A673 (cell line): ENCODE data around the gene EGFL8. TPM values are rescaled to one million over a fixed set of nuclear protein-coding genes. Genes with fewer than 3 reads are reported as not detected.

Source experiments
- BruUV-seq: library from RNA; stranded (reverse); fragments of 400-500 nt; replicated peaks from 2 replicates; lab custom pipeline; 2021; lab: Mats Ljungman, UMichigan
- CTCF ChIA-PET: fragments of 300-600 bp; sonication (Branson Sonifier 250); formaldehyde crosslinking; loops from one replicate; lab custom pipeline; 2022; ENCODE audit warnings: antibody characterized with exemption; lab: Charles Lee
- POLR2A ChIA-PET: fragments of 300-600 bp; sonication (Branson Sonifier 250); formaldehyde crosslinking; loops from one replicate; lab custom pipeline; 2022; ENCODE audit warnings: antibody characterized with exemption; ENCODE audit not compliant: low non-redundant PET; lab: Charles Lee
- DNase-seq: peaks from one replicate; pipeline ENCODE4 v3.0.0-alpha.2; 2015; ENCODE audit warnings: low spot score
- H3K27ac ChIP-seq: fragments of 200-600 bp; sonication (generic); 2 replicates; pipeline ENCODE4 v1.5.1; 2016; ENCODE audit warnings: mixed run types, low read depth, mild to moderate bottlenecking, mixed read lengths, antibody characterized with exemption, low read length; ENCODE audit not compliant: poor library complexity, severe bottlenecking
- H3K27me3 ChIP-seq: fragments of 200-600 bp; sonication (generic); replicated peaks from 2 replicates; pipeline ENCODE4 v1.6.1; 2017; ENCODE audit warnings: mixed run types, low read depth, mild to moderate bottlenecking, mixed read lengths, antibody characterized with exemption, low read length; ENCODE audit not compliant: insufficient read depth, poor library complexity
- H3K36me3 ChIP-seq: fragments of 200-600 bp; sonication (generic); 2 replicates; pipeline ENCODE4 v1.6.1; 2016; ENCODE audit warnings: mixed run types, mild to moderate bottlenecking, mixed read lengths, antibody characterized with exemption, low read length; ENCODE audit not compliant: insufficient read depth, poor library complexity, severe bottlenecking
- H3K4me1 ChIP-seq: fragments of 200-600 bp; sonication (generic); 2 replicates; pipeline ENCODE4 v1.6.1; 2017; ENCODE audit warnings: mixed run types, mild to moderate bottlenecking, mixed read lengths, antibody characterized with exemption, low read length; ENCODE audit not compliant: insufficient read depth, poor library complexity, severe bottlenecking
- H3K4me3 ChIP-seq: fragments of 200-600 bp; sonication (generic); 2 replicates; pipeline ENCODE4 v1.5.1; 2016; ENCODE audit warnings: low read depth, mixed run types, mild to moderate bottlenecking, mixed read lengths, low read length; ENCODE audit not compliant: poor library complexity, severe bottlenecking
- H3K9me3 ChIP-seq: fragments of 200-600 bp; sonication (generic); 2 replicates; pipeline ENCODE4 v1.6.1; 2016; ENCODE audit warnings: mixed run types, low read depth, mild to moderate bottlenecking, mixed read lengths, antibody characterized with exemption, low read length; ENCODE audit not compliant: poor library complexity, severe bottlenecking
- EZH2 ChIP-seq: fragments of 200-600 bp; sonication (generic); IDR thresholded peaks from 2 replicates; pipeline ENCODE4 v1.6.1; 2017; ENCODE audit warnings: borderline replicate concordance, low read depth, mild to moderate bottlenecking, mixed read lengths, antibody characterized with exemption, low read length; ENCODE audit not compliant: poor library complexity, severe bottlenecking
- intact Hi-C: fragments of 100-400 bp; cut with micrococcal nuclease; formaldehyde crosslinking; loops from one replicate; pipeline ENCODE4 v1.10.0; 2022; ENCODE audit not compliant: unreplicated experiment
- total RNA-seq: library from RNA; stranded (reverse); gene quantifications from 2 replicates; pipeline ENCODE4 v1.2.3, GENCODE V29; 2021
- TF ChIP-seq, protein P1 (sequence below): fragments of 300-800, 200-600 bp; sonication (generic); conservative IDR thresholded peaks from 2 replicates; pipeline ENCODE4 v1.5.1; 2017; ENCODE audit warnings: low read depth, mild to moderate bottlenecking, antibody characterized with exemption, low read length, moderate library complexity, mixed read lengths

EGFL8 gene
- total RNA-seq, 1 experiment from 2014 or later, result 32.4 TPM

DNA sequence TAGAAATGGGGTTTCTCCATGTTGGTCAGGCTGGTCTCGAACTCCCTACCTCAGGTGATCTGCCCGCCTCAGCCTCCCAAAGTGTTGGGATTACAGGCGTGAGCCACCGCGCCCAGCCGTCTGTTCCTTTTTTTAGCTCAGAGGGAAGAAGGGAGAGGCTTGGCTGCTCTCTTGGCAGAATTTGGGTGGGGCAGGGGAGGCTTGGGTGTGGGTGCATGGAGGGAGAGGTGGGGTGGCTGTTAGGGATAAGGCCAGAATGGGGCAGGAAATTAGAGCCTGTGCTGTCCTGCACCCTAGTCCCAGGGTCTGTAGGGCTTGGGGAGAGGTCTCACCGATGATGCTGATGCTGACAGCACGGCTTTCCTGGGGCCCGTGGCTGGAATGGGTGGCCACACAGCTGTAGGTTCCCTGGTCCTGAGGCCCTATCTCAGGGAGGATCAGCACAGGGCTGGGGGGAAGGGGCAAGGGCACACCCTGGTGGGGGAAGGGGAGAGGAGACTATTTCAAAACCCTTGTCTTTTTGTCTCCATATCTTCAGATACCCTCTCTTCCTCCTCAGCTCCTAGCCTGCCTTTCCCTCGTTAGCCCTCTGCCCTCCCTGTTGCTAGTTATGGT, 17.6 kb downstream of the EGFL8 start:
- Histone ChIP-seq H3K27ac (no peak overlapping the region), H3K9me3 (no peaks in the 10 kb centered on the region), H3K4me3 (no peak overlapping the region), H3K36me3 (peaks cover 35% of the 10 kb centered on the region), H3K27me3 (no peaks in the 10 kb centered on the region), H3K4me1 (peaks cover 10% of the 10 kb centered on the region)
- ChIA-PET POLR2A (no interaction called here), CTCF (no interaction called here)
- BruUV-seq, result no TSS peak
- intact Hi-C loops, result no loop called here
- DNase-seq, result no peak
- no peak for TF ChIP-seq EZH2
- TF ChIP-seq, protein P1, sequence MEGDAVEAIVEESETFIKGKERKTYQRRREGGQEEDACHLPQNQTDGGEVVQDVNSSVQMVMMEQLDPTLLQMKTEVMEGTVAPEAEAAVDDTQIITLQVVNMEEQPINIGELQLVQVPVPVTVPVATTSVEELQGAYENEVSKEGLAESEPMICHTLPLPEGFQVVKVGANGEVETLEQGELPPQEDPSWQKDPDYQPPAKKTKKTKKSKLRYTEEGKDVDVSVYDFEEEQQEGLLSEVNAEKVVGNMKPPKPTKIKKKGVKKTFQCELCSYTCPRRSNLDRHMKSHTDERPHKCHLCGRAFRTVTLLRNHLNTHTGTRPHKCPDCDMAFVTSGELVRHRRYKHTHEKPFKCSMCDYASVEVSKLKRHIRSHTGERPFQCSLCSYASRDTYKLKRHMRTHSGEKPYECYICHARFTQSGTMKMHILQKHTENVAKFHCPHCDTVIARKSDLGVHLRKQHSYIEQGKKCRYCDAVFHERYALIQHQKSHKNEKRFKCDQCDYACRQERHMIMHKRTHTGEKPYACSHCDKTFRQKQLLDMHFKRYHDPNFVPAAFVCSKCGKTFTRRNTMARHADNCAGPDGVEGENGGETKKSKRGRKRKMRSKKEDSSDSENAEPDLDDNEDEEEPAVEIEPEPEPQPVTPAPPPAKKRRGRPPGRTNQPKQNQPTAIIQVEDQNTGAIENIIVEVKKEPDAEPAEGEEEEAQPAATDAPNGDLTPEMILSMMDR, result no peak

DNA sequence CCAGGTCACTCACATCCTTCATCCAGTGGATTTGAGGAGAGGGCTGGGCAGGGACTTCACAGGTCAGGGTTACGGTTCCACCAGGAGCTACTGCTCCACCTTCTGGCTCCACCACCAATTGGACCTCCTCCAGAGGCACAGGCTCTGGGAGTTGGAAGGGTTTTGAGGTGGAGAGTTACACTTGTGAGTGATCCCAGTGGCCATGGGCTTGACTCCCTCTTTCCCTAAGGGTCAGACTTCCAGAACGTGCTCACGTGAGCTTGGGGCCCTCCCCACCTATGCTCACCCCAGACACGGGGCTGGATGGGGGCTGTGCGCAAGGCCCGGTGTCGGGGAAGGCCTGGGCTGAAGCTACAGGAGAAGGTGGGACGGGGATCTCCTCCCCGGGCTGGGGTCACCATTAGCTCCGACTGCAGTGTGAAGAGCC, 18.2 kb downstream of the EGFL8 start:
- intact Hi-C loops, result no loop called here
- Histone ChIP-seq H3K9me3 (no peaks in the 10 kb centered on the region), H3K4me1 (peaks cover 7% of the 10 kb centered on the region), H3K27me3 (no peaks in the 10 kb centered on the region), H3K36me3 (peaks cover 40% of the 10 kb centered on the region), H3K27ac (peak overlapping the region; percentile 37), H3K4me3 (no peak overlapping the region)
- DNase-seq, result no peak
- ChIA-PET POLR2A (no interaction called here), CTCF (no interaction called here)
- no TSS peak for BruUV-seq
- no peak for TF ChIP-seq EZH2

DNA sequence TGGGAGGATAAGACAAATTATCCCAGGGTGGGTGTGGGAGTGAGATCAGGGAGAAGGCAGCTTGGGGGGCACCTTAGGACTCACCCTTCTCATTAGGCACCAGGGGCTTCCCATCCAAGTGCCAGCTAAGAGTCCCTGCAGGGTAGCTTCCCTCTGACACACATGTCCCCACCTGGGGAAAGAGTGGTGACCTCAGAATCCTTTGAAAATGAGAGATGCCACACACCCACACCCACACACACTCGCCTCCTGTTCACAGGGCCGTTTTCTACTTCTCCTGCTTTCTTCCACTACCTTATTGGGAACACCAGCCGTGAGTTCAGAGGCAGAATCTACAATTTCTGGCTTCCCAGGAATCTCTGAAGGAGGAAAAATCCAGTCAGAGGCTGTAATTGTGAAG, 18.6 kb downstream of the EGFL8 start:
- no peak for DNase-seq
- no TSS peak for BruUV-seq
- intact Hi-C loops, result no loop called here
- ChIA-PET CTCF (no interaction called here), POLR2A (no interaction called here)
- Histone ChIP-seq H3K27ac (peak overlapping the region; percentile 37), H3K4me3 (no peak overlapping the region), H3K9me3 (no peaks in the 10 kb centered on the region), H3K36me3 (peaks cover 45% of the 10 kb centered on the region), H3K27me3 (no peaks in the 10 kb centered on the region), H3K4me1 (peaks cover 7% of the 10 kb centered on the region)
- TF ChIP-seq, protein P1, result no peak
- TF ChIP-seq EZH2, result no peak
